NT2/D1 (cell line): ENCODE data around the gene GRIN1.
A peak's percentile ranks its signal among the peaks of the same experiment; 100 is the strongest.
"Not testable (repeated sequence)": the region's sequence is repeated elsewhere in the genome, so short reads cannot be mapped to it uniquely, and the experiment has no call there.

ENCODE experiments used
- DNase-seq: peaks from one replicate; pipeline ENCODE4 v3.0.0-alpha.2; 2011; ENCODE audit warnings: low read depth, low spot score
- H3K27me3 ChIP-seq: 2 replicates; pipeline ENCODE4 v1.6.0; 2011; ENCODE audit warnings: mild to moderate bottlenecking; ENCODE audit not compliant: insufficient read length, insufficient read depth
- H3K36me3 ChIP-seq: 2 replicates; pipeline ENCODE4 v1.6.1; 2011; ENCODE audit warnings: mild to moderate bottlenecking, low read length, mixed read lengths; ENCODE audit not compliant: insufficient read depth, insufficient read length
- H3K4me1 ChIP-seq: 2 replicates; pipeline ENCODE4 v1.5.1; 2011; ENCODE audit not compliant: insufficient read depth, insufficient read length
- H3K4me3 ChIP-seq: 2 replicates; pipeline ENCODE4 v1.5.1; 2011; ENCODE audit warnings: low read depth; ENCODE audit not compliant: insufficient read length
- H3K9ac ChIP-seq: 2 replicates; pipeline ENCODE4 v1.6.0; 2011; ENCODE audit warnings: low read depth; ENCODE audit not compliant: insufficient read length
- H3K9me3 ChIP-seq: 2 replicates; pipeline ENCODE4 v1.5.1; 2011; ENCODE audit warnings: mild to moderate bottlenecking, low read length; ENCODE audit not compliant: insufficient read depth
- SUZ12 ChIP-seq: IDR thresholded peaks from 2 replicates; pipeline ENCODE4 v1.6.1; 2011; ENCODE audit not compliant: insufficient read length, insufficient read depth; ENCODE audit errors: extremely low read depth
- YY1 ChIP-seq: IDR thresholded peaks from 2 replicates; pipeline ENCODE4 v1.6.1; 2011; ENCODE audit not compliant: insufficient read length, insufficient read depth
- ZNF274 ChIP-seq: IDR thresholded peaks from 2 replicates; pipeline ENCODE4 v1.6.1; 2011; ENCODE audit warnings: mild to moderate bottlenecking, low read depth, low read length

Gene GRIN1

GRCh38 chr9:137122796-137123467, 16.0 kb upstream of the GRIN1 start:
- H3K9ac ChIP-seq, H3K9me3 ChIP-seq, DNase-seq: not testable (repeated sequence)

GRCh38 chr9:137123468-137123837, 15.5 kb upstream of the GRIN1 start:
- H3K4me3 ChIP-seq: no peak overlapping the region
- H3K4me1 ChIP-seq: no peaks in the 10 kb centered on the region
- DNase-seq: no peak
- H3K9ac ChIP-seq: no peak overlapping the region
- TF ChIP-seq ZNF274 (no peak), YY1 (no peak), SUZ12 (no peak)
- H3K9me3 ChIP-seq: no peaks in the 10 kb centered on the region
- no peaks in the 10 kb centered on the region for H3K36me3 ChIP-seq
- no peaks in the 10 kb centered on the region for H3K27me3 ChIP-seq

More at GRCh38 chr9:137122796-137123467, 16.0 kb upstream of the GRIN1 start:
- H3K36me3 ChIP-seq, H3K27me3 ChIP-seq, H3K4me3 ChIP-seq, H3K4me1 ChIP-seq: not testable (repeated sequence)

GRCh38 chr9:137123952-137124462, 14.9 kb upstream of the GRIN1 start:
- H3K4me1 ChIP-seq, H3K9me3 ChIP-seq, H3K27me3 ChIP-seq, DNase-seq, H3K4me3 ChIP-seq, H3K9ac ChIP-seq, H3K36me3 ChIP-seq: not testable (repeated sequence)

- no peaks in the 10 kb centered on the region for H3K4me1 ChIP-seq
- no peak for DNase-seq
- no peak for TF ChIP-seq SUZ12
- H3K4me3 ChIP-seq: no peak overlapping the region
- no peaks in the 10 kb centered on the region for H3K36me3 ChIP-seq
- H3K9me3 ChIP-seq: no peaks in the 10 kb centered on the region
- peak overlapping the region; percentile 1 for H3K9ac ChIP-seq
- peaks cover 14% of the 10 kb centered on the region for H3K27me3 ChIP-seq
Measured at GRCh38 chr9:137126786-137127185, 12.2 kb upstream of the GRIN1 start.

GRCh38 chr9:137127301-137128157, 11.4 kb upstream of the GRIN1 start:
- no peaks in the 10 kb centered on the region for H3K9me3 ChIP-seq
- peaks cover 14% of the 10 kb centered on the region for H3K27me3 ChIP-seq
- DNase-seq: no peak
- H3K4me1 ChIP-seq: no peaks in the 10 kb centered on the region
- H3K36me3 ChIP-seq: no peaks in the 10 kb centered on the region
- TF ChIP-seq SUZ12 (no peak), ZNF274 (no peak), YY1 (no peak)
- H3K9ac ChIP-seq: peak overlapping the region; percentile 99
- H3K4me3 ChIP-seq: peak overlapping the region; percentile 3

GRCh38 chr9:137128158-137128861, 10.6 kb upstream of the GRIN1 start:
- no peak for DNase-seq
- peak overlapping the region; percentile 90 for H3K4me3 ChIP-seq
- H3K9me3 ChIP-seq: no peaks in the 10 kb centered on the region
- H3K27me3 ChIP-seq: peaks cover 19% of the 10 kb centered on the region
- peak overlapping the region; percentile 99 for H3K9ac ChIP-seq
- TF ChIP-seq ZNF274 (no peak), YY1 (no peak), SUZ12 (no peak)
- no peaks in the 10 kb centered on the region for H3K4me1 ChIP-seq
- no peaks in the 10 kb centered on the region for H3K36me3 ChIP-seq

GRCh38 chr9:137128862-137129455, 10.0 kb upstream of the GRIN1 start:
- no peak for DNase-seq
- no peak for TF ChIP-seq SUZ12
- TF ChIP-seq YY1: no peak
- no peak for TF ChIP-seq ZNF274
- H3K9me3 ChIP-seq: no peaks in the 10 kb centered on the region

More at GRCh38 chr9:137128862-137129455, 10.0 kb upstream of the GRIN1 start:
- Histone ChIP-seq H3K4me3 (peak overlapping the region; percentile 90), H3K27me3 (peaks cover 22% of the 10 kb centered on the region), H3K9ac (peak overlapping the region; percentile 99), H3K36me3 (no peaks in the 10 kb centered on the region), H3K4me1 (no peaks in the 10 kb centered on the region)
